GM18520 (cell line): Measurements from ENCODE around the gene VEGFD.
"Not testable (repeated sequence)": the region's sequence is repeated elsewhere in the genome, so short reads cannot be mapped to it uniquely, and the experiment has no call there.

Source experiments
- ATAC-seq: cut with Tn5 transposase; IDR thresholded peaks from one replicate; pipeline ENCODE4 v1.9.1; 2021; ENCODE audit not compliant: unreplicated experiment

VEGFD gene

DNA sequence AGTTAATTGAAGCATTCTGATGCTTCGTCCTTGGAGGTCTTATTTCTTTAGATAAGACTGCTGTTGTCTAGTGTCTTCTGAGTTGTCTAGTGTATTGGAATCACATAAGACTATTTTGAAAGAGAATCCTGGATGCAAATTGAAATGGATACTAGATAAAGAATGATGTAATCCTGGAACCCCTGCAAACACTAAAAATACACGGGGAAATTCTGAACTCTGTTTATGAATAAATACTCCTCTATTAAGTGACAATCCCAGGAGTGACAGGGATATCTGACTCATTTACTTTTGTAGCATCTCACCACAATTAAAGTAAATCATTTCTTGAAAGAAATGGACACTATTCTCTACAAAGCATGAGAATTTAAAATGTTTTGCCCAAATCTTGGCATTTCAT lies 69.7 kb downstream of the VEGFD start:
- ATAC-seq: no peak

DNA sequence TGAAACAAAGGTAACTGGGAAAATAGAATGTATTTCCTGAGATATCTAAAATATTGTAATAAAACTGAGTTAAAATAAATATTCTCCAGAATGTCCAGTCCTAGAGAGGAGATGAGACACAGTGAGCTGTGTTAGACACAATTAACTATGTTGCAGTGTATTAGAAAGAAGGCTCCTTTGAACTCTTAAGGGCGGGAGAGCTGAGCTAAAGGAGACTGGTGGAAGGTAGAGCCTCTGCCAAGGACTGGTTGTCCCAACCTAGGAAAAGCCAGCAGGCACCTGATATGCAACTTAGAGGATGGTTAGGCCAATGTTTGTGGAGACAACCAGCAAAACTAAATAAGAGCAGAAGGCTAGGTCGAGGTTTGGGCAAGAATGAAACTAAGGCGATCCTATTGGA lies 73.1 kb downstream of the VEGFD start:
- ATAC-seq: no peak

DNA sequence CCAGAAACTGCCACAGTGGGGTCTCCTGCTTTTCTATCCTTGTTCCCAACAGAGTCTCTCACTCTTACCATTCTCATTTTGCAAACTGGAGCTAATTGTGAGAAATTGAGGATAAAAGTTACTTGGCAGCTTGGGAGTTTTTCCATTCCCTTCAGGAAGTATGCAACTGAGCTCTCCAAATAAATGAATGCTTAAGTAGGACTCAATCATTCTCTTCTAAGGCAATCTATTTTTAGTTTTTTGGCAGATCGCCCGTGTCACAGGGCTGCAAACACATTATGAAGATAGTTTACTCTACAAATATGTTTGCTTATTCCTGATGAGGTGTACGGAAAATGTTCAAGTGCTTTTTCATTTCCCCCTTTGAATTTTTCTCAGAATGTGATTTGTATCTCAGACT lies 74.1 kb downstream of the VEGFD start:
- no peak for ATAC-seq

DNA sequence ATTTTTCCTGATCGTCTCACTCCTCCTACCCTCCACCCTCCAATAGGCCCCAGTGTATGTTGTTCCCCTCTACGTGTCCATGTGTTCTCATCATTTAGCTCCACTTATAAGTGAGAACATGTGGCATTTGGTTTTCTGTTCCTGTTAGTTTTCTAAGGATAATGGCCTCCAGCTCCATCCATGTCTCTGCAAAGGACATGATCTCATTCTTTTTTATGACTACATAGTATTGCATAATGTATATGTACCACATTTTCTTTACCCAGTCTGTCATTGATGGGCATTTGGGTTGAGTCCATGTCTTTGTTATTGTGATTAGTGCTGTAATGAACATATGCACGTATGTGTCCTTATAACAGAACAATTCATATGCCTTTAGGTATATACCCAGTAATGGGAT lies 78.3 kb downstream of the VEGFD start:
- ATAC-seq: not testable (repeated sequence)

DNA sequence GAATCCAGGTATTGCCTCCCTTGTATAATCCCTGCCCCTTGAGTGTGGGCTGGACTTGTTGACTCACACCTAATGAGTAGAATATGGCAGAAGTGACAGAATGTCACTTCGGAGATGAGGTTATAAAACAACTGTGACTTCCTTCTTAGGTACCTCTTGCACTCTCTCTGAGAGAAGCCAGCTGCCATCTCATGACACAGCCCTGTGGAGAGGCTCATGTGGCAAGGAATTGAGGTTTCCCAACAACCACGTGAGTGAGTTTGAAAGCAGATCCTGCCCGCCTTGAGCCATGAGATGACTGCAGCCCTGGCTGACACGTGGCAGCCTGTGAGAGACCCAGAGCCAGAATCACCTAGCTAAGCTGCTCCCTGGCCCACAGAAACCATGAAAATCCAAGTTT lies 82.3 kb downstream of the VEGFD start:
- ATAC-seq: no peak

DNA sequence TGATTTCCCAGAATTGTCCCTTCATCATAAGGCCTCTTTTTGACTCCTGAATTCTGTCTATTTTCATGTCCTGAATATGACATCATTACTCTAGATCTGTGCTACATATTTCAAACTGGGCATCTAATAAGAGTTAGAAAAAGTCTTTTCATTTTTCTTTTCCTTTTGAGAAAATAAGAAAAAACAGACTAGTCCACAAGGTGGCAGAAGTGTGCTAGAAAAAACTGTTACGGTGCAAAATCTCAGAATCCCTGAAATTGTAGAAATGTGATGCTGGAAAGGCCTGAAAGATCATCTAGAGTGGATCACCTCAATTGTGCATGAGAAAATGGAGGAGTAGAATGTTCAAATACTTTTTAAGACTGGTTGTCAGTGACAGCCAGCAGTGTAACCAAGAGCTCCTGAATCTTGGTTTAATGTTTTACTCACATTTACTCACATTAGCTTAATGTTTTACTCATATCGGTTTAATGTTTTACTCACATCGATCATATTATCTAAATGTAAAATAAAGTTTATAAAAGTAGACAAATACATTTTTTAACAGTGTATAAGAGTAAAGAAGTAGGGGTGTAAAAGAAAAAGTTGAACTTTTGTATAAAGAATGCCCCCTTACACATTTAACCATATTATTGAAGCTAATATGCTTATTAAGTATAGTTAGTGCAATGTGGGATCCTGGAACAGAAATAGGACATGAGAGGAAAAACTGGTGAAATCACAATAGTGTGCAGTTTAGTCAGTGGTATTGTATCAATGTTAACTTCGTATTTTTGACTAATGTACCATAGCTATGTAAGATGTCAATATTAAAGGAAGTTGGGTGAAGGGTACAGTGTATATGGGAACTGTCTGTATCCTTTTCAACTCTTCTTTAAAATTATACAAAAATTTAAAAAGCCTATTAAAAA lies 84.0 kb downstream of the VEGFD start:
- ATAC-seq: no peak

DNA sequence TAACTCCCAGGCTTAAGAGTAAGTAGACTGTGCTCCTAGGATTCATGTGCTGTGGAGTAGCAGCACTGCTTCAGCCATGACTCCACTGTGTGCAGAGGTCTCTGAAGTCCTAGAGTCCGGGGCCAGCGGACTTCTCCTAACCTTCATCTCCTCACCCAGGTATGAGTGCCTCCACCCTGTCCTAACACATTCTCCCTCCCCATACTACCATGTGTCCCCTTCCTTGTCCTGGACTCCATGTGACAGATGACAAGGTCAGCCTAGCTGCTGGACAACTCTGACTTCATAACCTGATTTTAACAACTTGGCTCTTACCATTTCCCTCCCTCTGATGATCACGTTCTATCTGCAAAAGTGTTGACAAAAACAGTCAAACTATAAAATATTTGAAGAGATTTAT lies 85.4 kb downstream of the VEGFD start:
- ATAC-seq: no peak

DNA sequence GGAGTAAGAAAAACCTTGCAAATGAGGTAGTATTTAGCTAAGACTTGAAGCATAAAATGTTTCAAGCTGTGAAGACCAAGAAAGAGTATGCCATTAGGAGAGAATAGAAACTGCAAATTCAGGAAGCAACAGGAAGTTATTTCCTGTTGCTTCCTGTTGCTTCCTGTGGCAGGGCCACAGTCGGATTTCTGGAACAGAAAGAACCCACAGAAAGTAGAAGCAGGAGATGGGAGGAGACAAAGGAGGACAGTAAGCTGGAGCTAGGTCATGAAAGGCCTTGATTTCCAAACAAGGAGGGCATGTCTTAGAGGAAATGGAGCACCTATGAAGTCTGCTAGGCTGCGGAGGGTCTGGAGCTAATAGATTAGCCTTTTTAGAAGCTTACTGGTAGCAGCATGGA lies 86.0 kb downstream of the VEGFD start:
- ATAC-seq: no peak
